HL-60 (cell line): Measurements from ENCODE around the gene HOXA7.

ENCODE experiments used
- DNase-seq, 2 experiments: peaks; one replicate each; pipeline ENCODE4 v3.0.0-alpha.2; 2010 to 2020; ENCODE audit warnings: low read depth in 1 of 2, low spot score in 1 of 2
- H3K27ac ChIP-seq: fragments of 250-450 bp; sonication (Bioruptor Pico); replicated peaks from 2 replicates; pipeline ENCODE4 v1.5.1; 2020; ENCODE audit warnings: mild to moderate bottlenecking, moderate library complexity
- H3K27me3 ChIP-seq: fragments of 250-450 bp; sonication (Bioruptor Pico); 2 replicates; pipeline ENCODE4 v1.5.1; 2021; ENCODE audit warnings: mild to moderate bottlenecking, moderate library complexity; ENCODE audit not compliant: insufficient read depth, poor library complexity, severe bottlenecking
- H3K4me3 ChIP-seq: replicated peaks from 2 replicates; pipeline ENCODE4 v1.5.1; 2011; ENCODE audit warnings: mild to moderate bottlenecking, control low read depth, low read length; ENCODE audit not compliant: insufficient read depth
- GABPA ChIP-seq: IDR thresholded peaks from 2 replicates; pipeline ENCODE4 v1.6.1; 2012; ENCODE audit warnings: low read depth
- POLR2AphosphoS5 ChIP-seq: IDR thresholded peaks from 2 replicates; pipeline ENCODE4 v1.6.1; 2012; ENCODE audit warnings: low read depth
- SPI1 ChIP-seq: IDR thresholded peaks from 2 replicates; pipeline ENCODE4 v1.6.1; 2012; ENCODE audit warnings: low read depth, mild to moderate bottlenecking, borderline replicate concordance
- TF ChIP-seq, protein P1 (sequence below): IDR thresholded peaks from 2 replicates; pipeline ENCODE4 v1.6.1; 2012; ENCODE audit warnings: low read depth; ENCODE audit not compliant: insufficient replicate concordance
- TF ChIP-seq, protein P2 (sequence below): IDR thresholded peaks from one replicate; pipeline ENCODE4 v1.5.1; 2011; ENCODE audit warnings: low read length, control low read depth, inconsistent platforms; ENCODE audit not compliant: insufficient read depth

HOXA7 gene

DNA sequence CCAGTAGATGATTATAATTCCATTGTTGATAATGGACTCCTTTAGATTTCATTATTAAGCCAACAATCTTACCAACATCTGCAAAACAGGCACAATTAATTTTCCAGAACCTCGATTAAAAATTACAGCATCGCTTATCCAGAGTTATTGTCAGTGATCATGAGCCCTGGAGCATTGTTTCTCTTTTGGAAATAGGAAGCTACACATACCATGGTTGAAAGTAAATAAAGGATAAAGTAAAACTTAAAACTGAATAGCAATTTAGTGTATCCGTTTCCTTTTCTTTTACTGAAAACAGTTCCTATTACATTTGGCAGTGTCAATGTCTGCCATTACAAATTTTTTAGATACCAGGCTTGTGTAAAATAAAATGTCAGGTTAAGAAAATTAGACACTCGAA is 44.1 kb downstream of the HOXA7 start:
- peaks cover 3% of the 10 kb centered on the region for H3K27me3 ChIP-seq

DNA sequence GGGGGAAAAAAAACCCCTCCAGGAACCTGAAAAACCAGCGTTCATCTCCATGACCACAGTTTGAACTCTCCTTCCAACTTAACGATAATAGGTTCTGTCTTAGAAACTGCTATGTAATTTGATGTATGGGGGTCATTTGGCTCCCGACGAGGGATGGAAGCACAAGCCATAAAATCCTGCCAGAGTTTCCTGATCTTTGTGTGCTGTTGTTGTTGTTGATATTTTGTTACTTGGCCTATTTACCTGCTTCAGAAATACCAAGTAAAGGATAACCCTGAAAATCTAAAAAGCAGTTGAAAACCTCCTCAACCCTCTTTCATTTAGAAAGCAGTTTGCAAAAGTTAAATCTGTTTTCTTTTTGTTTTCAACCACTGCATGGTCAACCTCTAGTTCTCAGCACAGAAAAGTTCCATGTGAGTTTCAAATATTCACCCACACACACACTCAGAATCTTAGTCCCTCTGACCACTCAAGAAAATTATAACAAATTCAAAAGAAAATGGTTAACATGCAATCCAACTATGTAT is 44.7 kb downstream of the HOXA7 start:
- H3K27me3 ChIP-seq = no peaks in the 10 kb centered on the region
- no peak for DNase-seq
- H3K27ac ChIP-seq = no peak overlapping the region
- no peak for TF ChIP-seq SPI1
- no peak for TF ChIP-seq POLR2AphosphoS5
- TF ChIP-seq GABPA = no peak
- TF ChIP-seq, protein P1, sequence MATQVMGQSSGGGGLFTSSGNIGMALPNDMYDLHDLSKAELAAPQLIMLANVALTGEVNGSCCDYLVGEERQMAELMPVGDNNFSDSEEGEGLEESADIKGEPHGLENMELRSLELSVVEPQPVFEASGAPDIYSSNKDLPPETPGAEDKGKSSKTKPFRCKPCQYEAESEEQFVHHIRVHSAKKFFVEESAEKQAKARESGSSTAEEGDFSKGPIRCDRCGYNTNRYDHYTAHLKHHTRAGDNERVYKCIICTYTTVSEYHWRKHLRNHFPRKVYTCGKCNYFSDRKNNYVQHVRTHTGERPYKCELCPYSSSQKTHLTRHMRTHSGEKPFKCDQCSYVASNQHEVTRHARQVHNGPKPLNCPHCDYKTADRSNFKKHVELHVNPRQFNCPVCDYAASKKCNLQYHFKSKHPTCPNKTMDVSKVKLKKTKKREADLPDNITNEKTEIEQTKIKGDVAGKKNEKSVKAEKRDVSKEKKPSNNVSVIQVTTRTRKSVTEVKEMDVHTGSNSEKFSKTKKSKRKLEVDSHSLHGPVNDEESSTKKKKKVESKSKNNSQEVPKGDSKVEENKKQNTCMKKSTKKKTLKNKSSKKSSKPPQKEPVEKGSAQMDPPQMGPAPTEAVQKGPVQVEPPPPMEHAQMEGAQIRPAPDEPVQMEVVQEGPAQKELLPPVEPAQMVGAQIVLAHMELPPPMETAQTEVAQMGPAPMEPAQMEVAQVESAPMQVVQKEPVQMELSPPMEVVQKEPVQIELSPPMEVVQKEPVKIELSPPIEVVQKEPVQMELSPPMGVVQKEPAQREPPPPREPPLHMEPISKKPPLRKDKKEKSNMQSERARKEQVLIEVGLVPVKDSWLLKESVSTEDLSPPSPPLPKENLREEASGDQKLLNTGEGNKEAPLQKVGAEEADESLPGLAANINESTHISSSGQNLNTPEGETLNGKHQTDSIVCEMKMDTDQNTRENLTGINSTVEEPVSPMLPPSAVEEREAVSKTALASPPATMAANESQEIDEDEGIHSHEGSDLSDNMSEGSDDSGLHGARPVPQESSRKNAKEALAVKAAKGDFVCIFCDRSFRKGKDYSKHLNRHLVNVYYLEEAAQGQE = no peak
- TF ChIP-seq, protein P2, sequence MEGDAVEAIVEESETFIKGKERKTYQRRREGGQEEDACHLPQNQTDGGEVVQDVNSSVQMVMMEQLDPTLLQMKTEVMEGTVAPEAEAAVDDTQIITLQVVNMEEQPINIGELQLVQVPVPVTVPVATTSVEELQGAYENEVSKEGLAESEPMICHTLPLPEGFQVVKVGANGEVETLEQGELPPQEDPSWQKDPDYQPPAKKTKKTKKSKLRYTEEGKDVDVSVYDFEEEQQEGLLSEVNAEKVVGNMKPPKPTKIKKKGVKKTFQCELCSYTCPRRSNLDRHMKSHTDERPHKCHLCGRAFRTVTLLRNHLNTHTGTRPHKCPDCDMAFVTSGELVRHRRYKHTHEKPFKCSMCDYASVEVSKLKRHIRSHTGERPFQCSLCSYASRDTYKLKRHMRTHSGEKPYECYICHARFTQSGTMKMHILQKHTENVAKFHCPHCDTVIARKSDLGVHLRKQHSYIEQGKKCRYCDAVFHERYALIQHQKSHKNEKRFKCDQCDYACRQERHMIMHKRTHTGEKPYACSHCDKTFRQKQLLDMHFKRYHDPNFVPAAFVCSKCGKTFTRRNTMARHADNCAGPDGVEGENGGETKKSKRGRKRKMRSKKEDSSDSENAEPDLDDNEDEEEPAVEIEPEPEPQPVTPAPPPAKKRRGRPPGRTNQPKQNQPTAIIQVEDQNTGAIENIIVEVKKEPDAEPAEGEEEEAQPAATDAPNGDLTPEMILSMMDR = no peak
- no peak overlapping the region for H3K4me3 ChIP-seq

More for the DNA sequence above, 44.1 kb downstream of the HOXA7 start:
- TF ChIP-seq, protein P2 = no peak
- TF ChIP-seq, protein P1 = no peak
- TF ChIP-seq GABPA (no peak), SPI1 (no peak), POLR2AphosphoS5 (no peak)
- DNase-seq = no peak
- H3K4me3 ChIP-seq = no peak overlapping the region
- no peak overlapping the region for H3K27ac ChIP-seq

DNA sequence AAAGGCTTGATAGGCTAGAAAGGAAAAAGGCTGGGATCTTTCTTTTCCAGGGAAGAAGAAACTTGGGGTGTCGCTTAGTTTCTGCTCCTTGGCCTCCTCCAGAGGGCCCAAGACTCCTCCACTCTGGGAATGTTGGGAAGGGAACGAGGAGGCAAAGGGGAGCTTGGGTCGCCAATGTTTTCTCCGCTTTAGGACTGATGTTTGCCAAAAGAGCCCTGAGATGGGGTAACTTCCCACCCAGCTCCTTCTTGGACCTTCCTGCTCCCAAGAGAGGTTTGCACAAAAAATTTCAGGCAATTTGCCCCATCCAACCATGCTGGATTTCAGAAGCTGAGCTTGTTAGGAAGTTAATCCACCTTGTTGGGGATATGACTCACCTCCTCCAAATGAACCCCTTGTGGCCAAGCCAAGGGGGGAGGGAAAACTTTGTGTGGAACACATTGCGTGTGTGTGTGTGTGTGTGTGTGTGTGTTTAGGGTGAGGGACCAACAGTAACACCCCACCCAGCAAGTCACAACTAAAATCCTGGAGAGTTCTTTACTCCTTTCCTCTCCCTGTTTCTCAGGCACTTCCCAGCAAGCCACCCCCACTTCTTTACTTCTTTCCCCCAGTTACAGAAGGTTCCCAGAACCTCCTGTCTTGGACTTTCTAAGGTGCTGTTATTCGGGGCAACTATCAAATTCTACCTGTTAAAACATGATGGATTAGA is 45.3 kb downstream of the HOXA7 start:
- no peak for TF ChIP-seq GABPA
- no peak for TF ChIP-seq POLR2AphosphoS5
- TF ChIP-seq, protein P1 = no peak
- TF ChIP-seq SPI1 = no peak
- TF ChIP-seq, protein P2 = no peak
- no peak for DNase-seq
- Histone ChIP-seq H3K27ac (no peak overlapping the region), H3K4me3 (no peak overlapping the region), H3K27me3 (no peaks in the 10 kb centered on the region)
